Nephron (organoid): ENCODE results near the gene AMZ2.
A peak's percentile ranks its signal among the peaks of the same experiment; 100 is the strongest.

Experiments
- H3K27ac Mint-ChIP-seq, 3 experiments: 2 replicates each; pipeline ENCODE4 v1.8.0; 2020; ENCODE audit warnings: mixed read lengths in 3 of 3, mild to moderate bottlenecking in 2 of 3, moderate library complexity in 1 of 3
- H3K27me3 Mint-ChIP-seq: 2 replicates; pipeline ENCODE4 v1.8.0; 2021; ENCODE audit warnings: low read depth, mild to moderate bottlenecking, moderate library complexity, mixed read lengths
- H3K36me3 Mint-ChIP-seq: 2 replicates; pipeline ENCODE4 v1.8.0; 2020; ENCODE audit warnings: low read depth, mixed read lengths
- H3K4me1 Mint-ChIP-seq: 2 replicates; pipeline ENCODE4 v1.8.0; 2020; ENCODE audit warnings: mixed read lengths
- H3K4me3 Mint-ChIP-seq, 3 experiments: 2 replicates each; pipeline ENCODE4 v1.8.0; 2020; ENCODE audit warnings: mild to moderate bottlenecking in 3 of 3, mixed read lengths in 3 of 3, moderate library complexity in 2 of 3
- H3K9me3 Mint-ChIP-seq: 2 replicates; pipeline ENCODE4 v1.8.0; 2020; ENCODE audit warnings: mixed read lengths
- TF ChIP-seq, protein P1 (sequence below), 3 experiments: fragments of 200-600 bp; sonication (generic); IDR thresholded peaks; one replicate each; pipeline ENCODE4 v1.5.0; 2021; ENCODE audit warnings: antibody characterized with exemption in 3 of 3; ENCODE audit not compliant: unreplicated experiment in 3 of 3

AMZ2 gene

GRCh38 chr17:68290955-68291835, 43.4 kb downstream of the AMZ2 start, which contains the start of the genes ARSG and SLC16A6:
TSS of gene ARSG (plus strand) at chr17:68291495. CDS start at chr17:68307494, 15,999 bp downstream.
TSS of gene SLC16A6 (minus strand) at chr17:68291127. CDS start at chr17:68278320, 12,807 bp downstream.
- Mint-ChIP-seq H3K4me1 (peaks cover 11% of the 10 kb centered on the region), H3K36me3 (no peaks in the 10 kb centered on the region), H3K27me3 (peaks cover 77% of the 10 kb centered on the region), H3K9me3 (no peaks in the 10 kb centered on the region), H3K4me3 (peak within 1 kb of the TSS; percentile 84 to 89 (median 88)), H3K27ac (no peak within 1 kb of the TSS)
- TF ChIP-seq, protein P1, sequence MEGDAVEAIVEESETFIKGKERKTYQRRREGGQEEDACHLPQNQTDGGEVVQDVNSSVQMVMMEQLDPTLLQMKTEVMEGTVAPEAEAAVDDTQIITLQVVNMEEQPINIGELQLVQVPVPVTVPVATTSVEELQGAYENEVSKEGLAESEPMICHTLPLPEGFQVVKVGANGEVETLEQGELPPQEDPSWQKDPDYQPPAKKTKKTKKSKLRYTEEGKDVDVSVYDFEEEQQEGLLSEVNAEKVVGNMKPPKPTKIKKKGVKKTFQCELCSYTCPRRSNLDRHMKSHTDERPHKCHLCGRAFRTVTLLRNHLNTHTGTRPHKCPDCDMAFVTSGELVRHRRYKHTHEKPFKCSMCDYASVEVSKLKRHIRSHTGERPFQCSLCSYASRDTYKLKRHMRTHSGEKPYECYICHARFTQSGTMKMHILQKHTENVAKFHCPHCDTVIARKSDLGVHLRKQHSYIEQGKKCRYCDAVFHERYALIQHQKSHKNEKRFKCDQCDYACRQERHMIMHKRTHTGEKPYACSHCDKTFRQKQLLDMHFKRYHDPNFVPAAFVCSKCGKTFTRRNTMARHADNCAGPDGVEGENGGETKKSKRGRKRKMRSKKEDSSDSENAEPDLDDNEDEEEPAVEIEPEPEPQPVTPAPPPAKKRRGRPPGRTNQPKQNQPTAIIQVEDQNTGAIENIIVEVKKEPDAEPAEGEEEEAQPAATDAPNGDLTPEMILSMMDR (IDR thresholded peaks at IDR 0.05; ENCODE audit: unreplicated experiment in 3 of 3): no peak

DNA sequence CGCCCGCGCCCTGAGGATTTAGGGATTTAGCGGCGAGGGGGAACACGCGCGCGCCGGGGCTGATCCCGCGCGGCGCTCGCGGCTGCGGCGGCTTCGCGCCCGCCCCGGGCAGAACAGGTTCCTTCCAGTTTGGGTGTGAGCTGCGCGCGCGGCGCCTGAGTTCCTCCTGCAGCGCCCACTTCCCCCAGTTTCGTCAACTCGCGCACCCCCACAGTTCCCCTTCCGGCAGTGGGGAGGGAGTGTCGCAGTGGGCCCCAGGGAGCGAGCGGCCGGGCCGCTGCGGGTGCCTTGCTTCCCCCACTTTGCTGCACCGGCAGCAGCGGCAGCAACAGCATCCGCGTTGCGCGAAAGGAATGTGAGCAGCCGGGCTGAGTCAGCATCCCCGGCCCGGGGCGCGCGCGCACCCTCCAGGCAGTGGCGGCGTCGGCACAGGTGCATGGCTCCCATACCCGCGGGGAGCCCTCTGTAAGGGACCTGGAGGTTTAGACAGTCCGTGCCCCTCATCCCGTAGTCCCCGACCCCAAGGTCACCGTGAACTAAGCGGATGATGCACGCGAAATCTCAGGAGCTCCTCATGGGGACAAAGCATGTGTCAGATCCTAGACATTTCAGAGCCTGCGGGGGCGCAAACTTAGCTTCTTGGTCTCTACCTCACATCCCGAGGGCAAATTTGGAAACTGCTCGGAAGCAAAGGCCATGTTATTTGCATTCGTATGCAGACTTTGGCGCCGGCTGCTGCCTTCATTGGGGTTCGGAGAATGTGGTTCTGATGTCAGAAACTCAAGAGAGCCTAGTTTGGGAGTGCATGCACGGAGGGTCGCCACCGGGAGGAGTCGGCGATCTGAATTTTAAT, 44.2 kb downstream of the AMZ2 start:
- H3K4me3 Mint-ChIP-seq: peak overlapping the region; percentile 79 to 81 (median 81)

DNA sequence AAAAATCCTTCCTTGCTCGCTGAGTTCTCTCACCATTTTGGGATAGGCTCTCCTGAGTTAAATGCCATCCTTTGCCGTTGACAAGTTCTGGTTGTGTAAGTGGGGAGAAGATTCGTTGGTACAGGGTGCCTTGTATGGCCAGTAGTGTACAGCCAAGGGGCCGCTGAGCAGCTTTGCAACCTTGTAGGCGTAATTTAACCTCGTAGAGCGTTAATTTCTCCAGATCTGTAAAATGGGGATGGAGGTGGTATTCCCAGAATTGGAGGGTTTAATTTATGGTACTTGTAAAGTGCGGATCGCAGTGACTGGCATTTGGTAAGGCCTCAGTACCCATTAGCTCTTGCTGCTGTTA, 44.8 kb downstream of the AMZ2 start:
- H3K27ac Mint-ChIP-seq: no peak overlapping the region
- peak overlapping the region; percentile 79 to 81 (median 81) for H3K4me3 Mint-ChIP-seq
- H3K4me1 Mint-ChIP-seq: peaks cover 11% of the 10 kb centered on the region
- TF ChIP-seq, protein P1 (IDR thresholded peaks at IDR 0.05; ENCODE audit: unreplicated experiment in 3 of 3): no peak
- H3K36me3 Mint-ChIP-seq: no peaks in the 10 kb centered on the region
- peaks cover 73% of the 10 kb centered on the region for H3K27me3 Mint-ChIP-seq
- H3K9me3 Mint-ChIP-seq: no peaks in the 10 kb centered on the region

More for the DNA sequence above, 44.2 kb downstream of the AMZ2 start:
- no peaks in the 10 kb centered on the region for H3K9me3 Mint-ChIP-seq
- H3K4me1 Mint-ChIP-seq: peaks cover 11% of the 10 kb centered on the region
- TF ChIP-seq, protein P1 (IDR thresholded peaks at IDR 0.05; ENCODE audit: unreplicated experiment in 3 of 3): no peak
- no peaks in the 10 kb centered on the region for H3K36me3 Mint-ChIP-seq
- peaks cover 77% of the 10 kb centered on the region for H3K27me3 Mint-ChIP-seq
- H3K27ac Mint-ChIP-seq: no peak overlapping the region

- Mint-ChIP-seq H3K4me1 (peaks cover 11% of the 10 kb centered on the region), H3K36me3 (no peaks in the 10 kb centered on the region), H3K4me3 (peak overlapping the region; percentile 12 to 76 (median 59)), H3K27ac (no peak overlapping the region), H3K27me3 (peaks cover 63% of the 10 kb centered on the region), H3K9me3 (no peaks in the 10 kb centered on the region)
- TF ChIP-seq, protein P1 (IDR thresholded peaks at IDR 0.05; ENCODE audit: unreplicated experiment in 3 of 3): no peak
Measured at GRCh38 chr17:68293490-68294195, 45.8 kb downstream of the AMZ2 start.

DNA sequence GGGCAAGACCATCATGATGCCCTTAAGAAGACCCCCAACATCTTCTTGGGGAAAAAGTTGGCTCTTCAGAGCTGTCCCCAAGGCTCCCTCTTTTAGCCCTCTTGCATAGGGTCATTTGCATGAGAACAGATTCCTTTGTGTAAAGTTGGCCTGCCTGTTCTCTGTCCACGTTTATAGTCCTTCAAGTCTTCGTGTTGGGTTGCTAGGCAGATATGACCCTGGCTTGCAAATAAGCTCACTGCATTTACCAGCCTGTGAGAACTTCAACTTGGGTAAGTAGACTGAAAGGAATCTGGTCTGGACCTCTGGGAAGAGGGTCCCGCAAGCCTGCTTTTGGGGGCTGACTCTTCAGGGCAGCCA, 46.3 kb downstream of the AMZ2 start:
- Mint-ChIP-seq H3K27ac (no peak overlapping the region), H3K9me3 (no peaks in the 10 kb centered on the region), H3K4me3 (peak overlapping the region; percentile 12 to 76 (median 59)), H3K27me3 (peaks cover 58% of the 10 kb centered on the region), H3K36me3 (no peaks in the 10 kb centered on the region), H3K4me1 (peaks cover 11% of the 10 kb centered on the region)
- TF ChIP-seq, protein P1 (IDR thresholded peaks at IDR 0.05; ENCODE audit: unreplicated experiment in 3 of 3): no peak
